OCI-LY7 (cell line): ENCODE measurements around the gene DGCR2. TPM values are rescaled to one million over a fixed set of nuclear protein-coding genes. Genes with fewer than 3 reads are reported as not detected.

ENCODE experiments used
- BruUV-seq: library from RNA; stranded (reverse); fragments of 400-500 nt; replicated peaks from 2 replicates; lab custom pipeline; 2021; lab: Mats Ljungman, UMichigan
- CTCF ChIA-PET: fragments of 300-600 bp; sonication (Branson Sonifier 250); formaldehyde crosslinking; loops from one replicate; lab custom pipeline; 2022; ENCODE audit warnings: antibody characterized with exemption; ENCODE audit not compliant: unreplicated experiment; lab: Charles Lee
- POLR2A ChIA-PET: fragments of 300-600 bp; sonication (Branson Sonifier 250); formaldehyde crosslinking; loops from one replicate; lab custom pipeline; 2022; ENCODE audit warnings: antibody characterized with exemption; lab: Charles Lee
- DNase-seq: peaks from one replicate; pipeline ENCODE4 v3.0.0-alpha.2; 2015; ENCODE audit warnings: low spot score
- H2AFZ ChIP-seq: fragments of 200-600 bp; sonication (generic), shearing (Covaris generic); 2 replicates; pipeline ENCODE4 v1.6.1; 2014; ENCODE audit warnings: mild to moderate bottlenecking, antibody characterized with exemption, low read length, moderate library complexity
- H3K27ac ChIP-seq: fragments of 200-600 bp; sonication (generic); 2 replicates; pipeline ENCODE4 v1.5.1; 2014; ENCODE audit warnings: mixed run types, low read depth, mild to moderate bottlenecking, moderate library complexity, low read length, inconsistent platforms; ENCODE audit not compliant: poor library complexity, severe bottlenecking
- H3K36me3 ChIP-seq: fragments of 200-600 bp; sonication (generic); 2 replicates; pipeline ENCODE4 v1.6.1; 2014; ENCODE audit warnings: mild to moderate bottlenecking, antibody characterized with exemption, low read length, moderate library complexity, mixed read lengths; ENCODE audit not compliant: insufficient read depth
- H3K4me1 ChIP-seq: fragments of 200-600 bp; sonication (generic); 2 replicates; pipeline ENCODE4 v1.5.1; 2014; ENCODE audit warnings: mild to moderate bottlenecking, low read length; ENCODE audit not compliant: insufficient read depth, poor library complexity, severe bottlenecking
- H3K4me2 ChIP-seq: fragments of 200-600 bp; sonication (generic); 2 replicates; pipeline ENCODE4 v1.6.1; 2014; ENCODE audit warnings: mild to moderate bottlenecking, low read length
- H3K4me3 ChIP-seq: fragments of 200-600 bp; sonication (generic); 2 replicates; pipeline ENCODE4 v1.5.1; 2014; ENCODE audit warnings: mild to moderate bottlenecking, low read depth, low read length; ENCODE audit not compliant: poor library complexity, severe bottlenecking
- H3K79me2 ChIP-seq: fragments of 200-600 bp; sonication (generic); 2 replicates; pipeline ENCODE4 v1.6.1; 2016; ENCODE audit warnings: low read depth, mild to moderate bottlenecking, low read length, moderate library complexity, mixed read lengths; ENCODE audit not compliant: insufficient read depth
- H3K9me2 ChIP-seq: fragments of 200-600 bp; sonication (generic); 2 replicates; pipeline ENCODE4 v1.6.1; 2016; ENCODE audit warnings: mild to moderate bottlenecking, low read length, mixed read lengths; ENCODE audit not compliant: insufficient read depth
- H3K9me3 ChIP-seq: fragments of 200-600 bp; sonication (generic); 2 replicates; pipeline ENCODE4 v1.6.1; 2014; ENCODE audit warnings: mild to moderate bottlenecking, mixed run types, low read length, mixed read lengths
- H4K20me1 ChIP-seq: fragments of 200-600 bp; sonication (generic); 2 replicates; pipeline ENCODE4 v1.6.1; 2014; ENCODE audit warnings: mild to moderate bottlenecking, antibody characterized with exemption, low read length, moderate library complexity, mixed read lengths; ENCODE audit not compliant: insufficient read depth
- EZH2phosphoT487 ChIP-seq: fragments of 200-600 bp; sonication (generic); IDR thresholded peaks from 2 replicates; pipeline ENCODE4 v1.6.1; 2018; ENCODE audit warnings: low read depth, borderline replicate concordance, mild to moderate bottlenecking, mixed run types, antibody characterized with exemption, low read length, moderate library complexity, mixed read lengths
- intact Hi-C: fragments of 100-400 bp; cut with micrococcal nuclease; formaldehyde crosslinking; loops from one replicate; pipeline ENCODE4 v1.10.0; 2022; ENCODE audit not compliant: unreplicated experiment
- total RNA-seq, 2 experiments: library from RNA; depleted of rRNA in 1 of 2; stranded (reverse); fragments of >200 nt in 1 of 2; shearing (Covaris generic) in 1 of 2; gene quantifications; 2 replicates each; pipeline ENCODE4 v1.2.3, GENCODE V29; 2014 to 2022
- TF ChIP-seq, protein P1 (sequence below): fragments of 200-600 bp; sonication (generic); conservative IDR thresholded peaks from 2 replicates; pipeline ENCODE4 v1.5.1; 2014; ENCODE audit warnings: mild to moderate bottlenecking, antibody characterized with exemption, low read length, moderate library complexity, mixed read lengths

Gene DGCR2
- total RNA-seq, 2 experiments from 2014 or later = 27.6 to 29.7 TPM

DNA sequence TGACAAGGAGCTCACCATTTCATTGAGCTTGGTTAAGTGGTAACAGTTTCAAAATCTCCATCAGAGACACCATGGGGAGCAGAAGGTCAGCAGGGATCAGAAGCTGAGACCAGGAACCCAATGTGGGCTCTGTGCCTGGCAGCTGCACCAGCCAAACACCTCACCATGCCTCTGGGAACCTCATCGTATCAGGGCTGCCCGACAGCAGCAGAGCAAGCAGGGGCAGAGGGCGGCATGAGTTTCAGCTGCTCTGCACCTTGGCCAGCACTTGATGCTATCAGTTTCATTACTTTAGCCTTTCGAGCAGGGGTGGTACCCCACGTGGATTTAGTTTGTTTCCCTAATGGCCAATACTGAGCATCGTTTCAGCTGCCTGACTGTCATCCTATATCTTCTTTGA lies 77.8 kb downstream of the DGCR2 start:
- Histone ChIP-seq H3K4me2 (no peak overlapping the region), H4K20me1 (no peaks in the 10 kb centered on the region), H3K9me3 (no peaks in the 10 kb centered on the region), H3K4me1 (no peaks in the 10 kb centered on the region), H3K9me2 (no peaks in the 10 kb centered on the region), H2AFZ (no peak overlapping the region), H3K4me3 (no peak overlapping the region), H3K27ac (no peak overlapping the region), H3K36me3 (peaks cover 67% of the 10 kb centered on the region), H3K79me2 (no peaks in the 10 kb centered on the region)
- intact Hi-C loops = no loop called here
- BruUV-seq = no TSS peak
- CTCF ChIA-PET = interaction anchor here (0.5 kb wide), 1 partner anchor 130 kb away, joined by 3 read pairs; no protein-coding TSS in a partner anchor
- POLR2A ChIA-PET = interaction anchor here (0.6 kb wide), 1 partner anchor 96 kb away, joined by 5 read pairs; no protein-coding TSS in a partner anchor
- TF ChIP-seq, protein P1, sequence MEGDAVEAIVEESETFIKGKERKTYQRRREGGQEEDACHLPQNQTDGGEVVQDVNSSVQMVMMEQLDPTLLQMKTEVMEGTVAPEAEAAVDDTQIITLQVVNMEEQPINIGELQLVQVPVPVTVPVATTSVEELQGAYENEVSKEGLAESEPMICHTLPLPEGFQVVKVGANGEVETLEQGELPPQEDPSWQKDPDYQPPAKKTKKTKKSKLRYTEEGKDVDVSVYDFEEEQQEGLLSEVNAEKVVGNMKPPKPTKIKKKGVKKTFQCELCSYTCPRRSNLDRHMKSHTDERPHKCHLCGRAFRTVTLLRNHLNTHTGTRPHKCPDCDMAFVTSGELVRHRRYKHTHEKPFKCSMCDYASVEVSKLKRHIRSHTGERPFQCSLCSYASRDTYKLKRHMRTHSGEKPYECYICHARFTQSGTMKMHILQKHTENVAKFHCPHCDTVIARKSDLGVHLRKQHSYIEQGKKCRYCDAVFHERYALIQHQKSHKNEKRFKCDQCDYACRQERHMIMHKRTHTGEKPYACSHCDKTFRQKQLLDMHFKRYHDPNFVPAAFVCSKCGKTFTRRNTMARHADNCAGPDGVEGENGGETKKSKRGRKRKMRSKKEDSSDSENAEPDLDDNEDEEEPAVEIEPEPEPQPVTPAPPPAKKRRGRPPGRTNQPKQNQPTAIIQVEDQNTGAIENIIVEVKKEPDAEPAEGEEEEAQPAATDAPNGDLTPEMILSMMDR = no peak
- no peak for TF ChIP-seq EZH2phosphoT487
- no peak for DNase-seq

DNA sequence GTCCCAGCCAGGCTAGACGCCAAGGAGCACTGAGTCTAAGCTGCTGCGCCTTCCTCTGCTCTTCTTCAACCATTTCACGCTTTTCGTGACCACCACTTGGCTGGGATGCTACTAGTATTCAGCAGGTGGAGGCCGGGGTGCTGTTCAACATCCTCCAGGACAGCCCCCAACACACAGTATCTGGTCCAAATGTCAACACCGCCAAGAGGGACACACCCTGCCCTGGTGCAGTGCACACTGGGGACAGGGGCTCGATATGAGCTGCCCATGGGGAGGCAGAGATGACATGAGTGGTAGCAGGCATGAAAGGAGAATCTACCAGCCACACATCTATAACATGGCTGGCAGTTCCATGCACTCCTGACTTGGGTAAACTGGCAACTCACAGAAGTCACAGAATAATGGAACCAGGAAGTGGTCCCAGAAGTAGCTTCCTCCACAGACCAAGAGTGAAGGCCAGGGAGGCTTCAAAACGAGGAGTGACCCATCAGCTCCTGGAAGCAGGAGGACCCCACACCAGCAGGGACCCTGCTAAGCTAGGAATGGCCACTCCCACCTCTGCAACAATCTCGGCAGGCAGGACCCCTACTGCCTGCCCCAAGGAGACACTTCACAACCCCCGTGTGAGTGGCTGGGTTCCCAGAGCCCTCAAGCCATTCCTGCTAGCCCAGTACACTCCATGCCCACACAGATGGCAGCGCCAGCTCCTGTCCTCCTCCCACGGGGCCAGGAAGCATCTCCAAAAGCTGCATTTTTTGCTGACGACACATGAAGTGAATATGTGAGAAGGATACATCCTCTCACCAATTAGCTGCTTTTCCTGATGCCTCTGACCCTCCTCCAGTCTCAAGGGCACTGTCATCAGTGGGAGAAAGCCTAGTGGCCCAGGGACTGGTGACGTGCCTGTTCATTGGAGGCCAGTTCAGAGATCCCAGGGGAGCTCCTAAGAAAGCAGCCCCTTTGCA lies 78.8 kb downstream of the DGCR2 start:
- POLR2A ChIA-PET = no interaction called here
- H3K79me2 ChIP-seq = no peaks in the 10 kb centered on the region

More for the DNA sequence above, 78.8 kb downstream of the DGCR2 start:
- DNase-seq = no peak
- no TSS peak for BruUV-seq
- Histone ChIP-seq H2AFZ (no peak overlapping the region), H3K4me2 (no peak overlapping the region), H3K4me3 (no peak overlapping the region), H3K36me3 (peaks cover 58% of the 10 kb centered on the region), H3K9me2 (no peaks in the 10 kb centered on the region), H4K20me1 (no peaks in the 10 kb centered on the region), H3K9me3 (no peaks in the 10 kb centered on the region), H3K4me1 (no peaks in the 10 kb centered on the region), H3K27ac (no peak overlapping the region)
- TF ChIP-seq, protein P1 = no peak
- TF ChIP-seq EZH2phosphoT487 = no peak
- CTCF ChIA-PET = interaction anchor here (0.5 kb wide), 1 partner anchor 131 kb away, joined by 3 read pairs; no protein-coding TSS in a partner anchor
- intact Hi-C loops = no loop called here
